ENCODE results near the gene SNX19. TPM values are rescaled to one million over a fixed set of nuclear protein-coding genes. Genes with fewer than 3 reads are reported as not detected.

Gene SNX19
- total RNA-seq, 4 donors from 2014 or later, result 37.9 to 88.2 (median 72.0) TPM

- DNase-seq (no peak), ATAC-seq (no peak)
- in situ Hi-C loops (cut with MboI; ENCODE audit: low sequenced_read_pairs in 4 of 4) (no loop called here), intact Hi-C loops (cut with DNase I; ENCODE audit: low total_unique reads) (no loop called here)
- Histone ChIP-seq H3K4me3 (no peak overlapping the region), H3K27ac (no peak overlapping the region), H3K27me3 (peaks cover 0 to 3% (median 0%) of the 10 kb centered on the region in 3 donors), H3K36me3 (no peaks in the 10 kb centered on the region), H3K9me3 (no peaks in the 10 kb centered on the region), H3K4me1 (no peaks in the 10 kb centered on the region)
- TF ChIP-seq, protein P1, sequence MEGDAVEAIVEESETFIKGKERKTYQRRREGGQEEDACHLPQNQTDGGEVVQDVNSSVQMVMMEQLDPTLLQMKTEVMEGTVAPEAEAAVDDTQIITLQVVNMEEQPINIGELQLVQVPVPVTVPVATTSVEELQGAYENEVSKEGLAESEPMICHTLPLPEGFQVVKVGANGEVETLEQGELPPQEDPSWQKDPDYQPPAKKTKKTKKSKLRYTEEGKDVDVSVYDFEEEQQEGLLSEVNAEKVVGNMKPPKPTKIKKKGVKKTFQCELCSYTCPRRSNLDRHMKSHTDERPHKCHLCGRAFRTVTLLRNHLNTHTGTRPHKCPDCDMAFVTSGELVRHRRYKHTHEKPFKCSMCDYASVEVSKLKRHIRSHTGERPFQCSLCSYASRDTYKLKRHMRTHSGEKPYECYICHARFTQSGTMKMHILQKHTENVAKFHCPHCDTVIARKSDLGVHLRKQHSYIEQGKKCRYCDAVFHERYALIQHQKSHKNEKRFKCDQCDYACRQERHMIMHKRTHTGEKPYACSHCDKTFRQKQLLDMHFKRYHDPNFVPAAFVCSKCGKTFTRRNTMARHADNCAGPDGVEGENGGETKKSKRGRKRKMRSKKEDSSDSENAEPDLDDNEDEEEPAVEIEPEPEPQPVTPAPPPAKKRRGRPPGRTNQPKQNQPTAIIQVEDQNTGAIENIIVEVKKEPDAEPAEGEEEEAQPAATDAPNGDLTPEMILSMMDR (IDR thresholded peaks at IDR 0.05 in 4 of 5, conservative IDR thresholded peaks at IDR 0.05 in 1 of 5), result no peak
- TF ChIP-seq POLR2A (IDR thresholded peaks at IDR 0.05), result no peak
Observed at GRCh38 chr11:130947058-130947457, 30.8 kb upstream of the SNX19 start.

- Histone ChIP-seq H3K4me3 (no peak overlapping the region), H3K9me3 (no peaks in the 10 kb centered on the region), H3K27ac (no peak overlapping the region), H3K4me1 (no peaks in the 10 kb centered on the region), H3K27me3 (peaks cover 0 to 3% (median 0%) of the 10 kb centered on the region in 3 donors), H3K36me3 (no peaks in the 10 kb centered on the region)
- no peak for TF ChIP-seq POLR2A (IDR thresholded peaks at IDR 0.05)
- TF ChIP-seq, protein P1 (IDR thresholded peaks at IDR 0.05 in 4 of 5, conservative IDR thresholded peaks at IDR 0.05 in 1 of 5), result no peak
- intact Hi-C loops (cut with DNase I; ENCODE audit: low total_unique reads) (no loop called here), in situ Hi-C loops (cut with MboI; ENCODE audit: low sequenced_read_pairs in 4 of 4) (no loop called here)
- ATAC-seq, result no peak
- peak in 1 of 2 donors; percentile 2 for DNase-seq
Observed at GRCh38 chr11:130945896-130946295, 29.6 kb upstream of the SNX19 start.

DNA sequence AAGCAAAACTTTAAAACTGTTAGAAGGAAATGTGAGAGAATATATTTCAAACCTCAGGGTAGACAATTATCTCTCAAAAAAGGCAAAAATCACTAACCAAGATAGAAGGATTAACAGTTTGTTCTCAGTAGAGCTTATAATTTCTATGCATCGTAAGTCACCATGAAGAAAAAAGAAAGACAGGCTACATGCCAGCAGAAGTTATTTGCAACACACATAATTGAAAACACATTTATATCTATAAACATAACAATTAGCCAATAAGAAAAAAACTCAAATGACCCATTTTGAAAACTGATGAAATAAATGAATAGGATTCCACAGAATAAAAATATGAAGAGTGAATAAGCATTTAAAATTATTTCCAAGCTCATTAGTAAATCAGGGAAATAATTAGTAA is 24.4 kb upstream of the SNX19 start:
- no peak overlapping the region for H3K27ac ChIP-seq
- in situ Hi-C loops (cut with MboI; ENCODE audit: low sequenced_read_pairs in 4 of 4), result no loop called here
- no peak overlapping the region for H3K4me3 ChIP-seq
- H3K9me3 ChIP-seq, result no peaks in the 10 kb centered on the region
- DNase-seq (no peak), ATAC-seq (no peak)
- no peaks in the 10 kb centered on the region for H3K27me3 ChIP-seq
- H3K4me1 ChIP-seq, result no peaks in the 10 kb centered on the region
- H3K36me3 ChIP-seq, result no peaks in the 10 kb centered on the region
- intact Hi-C loops (cut with DNase I; ENCODE audit: low total_unique reads), result no loop called here
- TF ChIP-seq POLR2A (IDR thresholded peaks at IDR 0.05), result no peak
- TF ChIP-seq, protein P1 (IDR thresholded peaks at IDR 0.05 in 4 of 5, conservative IDR thresholded peaks at IDR 0.05 in 1 of 5), result no peak

GRCh38 chr11:130937051-130937450 is 20.8 kb upstream of the SNX19 start:
- in situ Hi-C loops (cut with MboI; ENCODE audit: low sequenced_read_pairs in 4 of 4) (no loop called here), intact Hi-C loops (cut with DNase I; ENCODE audit: low total_unique reads) (no loop called here)
- no peak for ATAC-seq
- no peaks in the 10 kb centered on the region for H3K27me3 ChIP-seq
- H3K4me1 ChIP-seq, result no peaks in the 10 kb centered on the region
- no peak for DNase-seq
- H3K9me3 ChIP-seq, result no peaks in the 10 kb centered on the region
- H3K36me3 ChIP-seq, result no peaks in the 10 kb centered on the region
- H3K4me3 ChIP-seq, result no peak overlapping the region
- no peak overlapping the region for H3K27ac ChIP-seq
- TF ChIP-seq POLR2A (IDR thresholded peaks at IDR 0.05), result no peak
- TF ChIP-seq, protein P1 (IDR thresholded peaks at IDR 0.05 in 4 of 5, conservative IDR thresholded peaks at IDR 0.05 in 1 of 5), result no peak

DNA sequence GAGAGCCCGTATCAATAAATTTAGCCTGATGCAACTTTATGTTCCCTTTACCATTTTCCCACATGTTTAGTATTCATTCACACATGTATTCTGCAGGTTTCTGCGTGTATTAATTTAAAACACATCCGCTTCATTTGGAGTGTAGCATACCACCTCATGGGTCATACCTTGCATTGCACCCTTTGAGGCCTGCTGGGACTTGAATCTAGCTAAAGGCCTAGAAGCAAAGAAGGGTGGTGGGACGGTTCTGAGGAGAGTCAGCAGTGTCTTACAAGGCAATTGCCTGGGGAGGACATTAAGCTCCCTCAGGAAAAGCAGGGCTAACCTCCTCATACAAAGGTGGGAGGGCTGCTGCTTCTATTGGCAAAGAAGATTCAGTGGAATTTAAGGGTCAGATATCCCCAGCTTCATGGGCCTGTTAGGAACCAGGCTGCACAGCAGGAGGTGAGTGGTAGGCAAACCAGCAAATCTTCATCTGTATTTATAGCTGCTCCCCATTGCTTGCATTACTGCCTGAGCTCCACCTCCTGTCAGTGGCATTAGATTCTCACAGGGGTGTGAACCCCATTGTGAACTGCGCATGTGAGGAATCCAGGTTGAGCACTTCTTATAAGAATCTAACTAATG is 15.9 kb upstream of the SNX19 start:
- no peak overlapping the region for H3K4me3 ChIP-seq
- intact Hi-C loops (cut with DNase I; ENCODE audit: low total_unique reads) (no loop called here), in situ Hi-C loops (cut with MboI; ENCODE audit: low sequenced_read_pairs in 4 of 4) (no loop called here)
- no peaks in the 10 kb centered on the region for H3K36me3 ChIP-seq
- ATAC-seq (no peak), DNase-seq (no peak)
- H3K27me3 ChIP-seq, result no peaks in the 10 kb centered on the region
- TF ChIP-seq, protein P1 (IDR thresholded peaks at IDR 0.05 in 4 of 5, conservative IDR thresholded peaks at IDR 0.05 in 1 of 5), result no peak
- TF ChIP-seq POLR2A (IDR thresholded peaks at IDR 0.05), result no peak
- no peaks in the 10 kb centered on the region for H3K4me1 ChIP-seq
- H3K9me3 ChIP-seq, result no peaks in the 10 kb centered on the region
- no peak overlapping the region for H3K27ac ChIP-seq

Data from gastrocnemius medialis (tissue), 4 donors.